T47D (cell line): ENCODE measurements around the gene CTH.
"Not testable (repeated sequence)": the region's sequence is repeated elsewhere in the genome, so short reads cannot be mapped to it uniquely, and the experiment has no call there.

Source experiments
- DNase-seq, 2 experiments: peaks; one replicate each; pipeline versions ENCODE4 v3.0.0 to v3.0.0-alpha.2; 2011 to 2012; ENCODE audit warnings: low read depth in 1 of 2, low spot score in 1 of 2
- JUND ChIP-seq: IDR thresholded peaks from 2 replicates; pipeline ENCODE4 v1.6.1; 2012; ENCODE audit warnings: low read depth
- in situ Hi-C: cut with HindIII; loops from 2 replicates; pipeline ENCODE4 v1.10.0; 2016; ENCODE audit warnings: low sequenced_read_pairs, low pct_unique_long_range_greater_than_20kb

Gene CTH

DNA sequence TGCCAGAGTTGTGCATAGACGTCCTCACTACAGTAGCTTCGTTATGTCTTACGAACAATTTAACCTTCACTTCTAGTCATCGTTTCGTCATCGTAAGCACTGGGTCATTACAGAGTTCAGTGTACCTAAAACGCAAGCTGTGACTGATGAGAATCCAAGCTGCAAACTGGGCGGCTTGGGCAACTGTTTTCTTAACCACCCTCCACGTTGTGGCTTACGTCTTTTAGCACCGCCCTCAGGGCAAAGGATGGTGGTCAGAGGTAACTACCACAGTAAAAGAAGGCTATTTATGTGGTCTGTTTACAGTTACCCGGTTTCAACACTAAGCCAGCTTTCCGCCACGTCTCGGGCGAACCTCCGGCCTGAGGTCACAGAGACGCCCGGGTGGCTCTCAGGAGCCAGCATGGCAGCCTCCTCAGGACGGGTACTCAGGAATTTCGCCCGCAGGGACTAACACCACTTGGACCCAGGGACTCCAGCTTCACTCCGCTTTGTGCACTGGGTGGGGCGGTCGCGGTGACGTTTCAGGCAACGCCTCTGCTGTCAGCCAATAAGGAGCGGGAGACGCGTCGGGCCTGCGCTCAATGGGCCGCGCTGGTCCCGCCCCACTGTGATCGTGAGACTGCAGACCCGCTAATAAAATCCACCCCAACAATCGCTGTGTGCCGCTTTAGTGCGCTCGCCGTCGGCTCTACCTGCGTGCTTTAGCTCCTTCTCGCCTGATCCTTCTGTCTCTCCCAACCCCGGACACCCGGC is at the start of gene CTH:
Gene CTH, plus strand, starts transcription at position 665 of the 756 bp plus-strand sequence. CDS start 148 bp downstream, outside the sequence.
- in situ Hi-C loops: no loop called here
- DNase-seq: peak; percentile 72 to 96
- TF ChIP-seq JUND: no peak

DNA sequence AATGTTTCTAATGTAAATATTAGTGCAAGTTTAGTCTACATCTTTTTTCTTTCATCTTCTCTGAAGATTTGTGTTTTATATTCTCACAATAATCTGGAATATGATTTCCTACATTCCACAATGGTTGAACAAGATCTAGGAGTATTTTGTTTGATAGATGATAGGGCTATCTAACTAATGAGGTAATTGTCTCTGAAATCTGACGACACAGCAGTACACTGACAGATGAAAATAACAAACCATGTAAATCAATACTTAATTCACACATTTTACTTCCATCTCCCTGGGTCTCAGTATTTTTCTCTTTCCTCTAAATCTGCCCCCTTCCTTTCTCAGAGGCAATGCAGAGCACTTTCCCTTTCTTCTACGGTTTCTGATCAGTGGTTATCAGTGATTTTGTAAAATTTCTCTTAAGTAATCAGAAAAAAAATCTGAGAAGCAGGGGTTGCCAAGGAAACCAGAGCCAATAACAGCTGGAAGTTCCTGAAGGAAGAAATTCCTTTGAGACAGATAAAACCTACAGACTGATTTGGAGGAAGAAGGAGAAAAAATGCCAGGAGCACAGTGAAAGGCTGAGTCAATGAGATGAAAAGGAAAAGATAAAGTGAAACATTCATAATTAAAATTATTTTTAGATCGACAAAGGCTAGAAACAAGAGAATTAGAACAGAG is 49.2 kb upstream of the CTH start:
- in situ Hi-C loops: no loop called here
- DNase-seq: no peak
- no peak for TF ChIP-seq JUND

DNA sequence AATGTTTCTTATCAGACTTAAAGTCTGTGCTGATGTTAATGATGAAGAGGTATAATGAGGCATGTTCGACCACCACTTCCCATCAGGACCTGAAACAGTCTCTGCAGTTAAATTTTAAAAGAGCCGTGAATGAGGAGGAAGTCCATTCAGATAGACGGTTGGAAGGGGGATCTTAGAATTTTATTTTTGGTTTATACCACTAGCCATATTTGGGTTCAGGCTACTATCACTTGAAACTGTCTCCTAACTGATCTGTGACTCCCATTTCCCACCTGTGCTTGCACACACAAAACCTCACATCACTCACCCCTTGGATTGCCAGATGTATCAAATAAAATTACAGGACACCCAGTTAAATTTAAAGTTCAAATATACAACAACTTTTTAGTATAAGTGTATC is 46.6 kb upstream of the CTH start:
- in situ Hi-C loops: no loop called here
- TF ChIP-seq JUND: no peak
- DNase-seq: no peak

DNA sequence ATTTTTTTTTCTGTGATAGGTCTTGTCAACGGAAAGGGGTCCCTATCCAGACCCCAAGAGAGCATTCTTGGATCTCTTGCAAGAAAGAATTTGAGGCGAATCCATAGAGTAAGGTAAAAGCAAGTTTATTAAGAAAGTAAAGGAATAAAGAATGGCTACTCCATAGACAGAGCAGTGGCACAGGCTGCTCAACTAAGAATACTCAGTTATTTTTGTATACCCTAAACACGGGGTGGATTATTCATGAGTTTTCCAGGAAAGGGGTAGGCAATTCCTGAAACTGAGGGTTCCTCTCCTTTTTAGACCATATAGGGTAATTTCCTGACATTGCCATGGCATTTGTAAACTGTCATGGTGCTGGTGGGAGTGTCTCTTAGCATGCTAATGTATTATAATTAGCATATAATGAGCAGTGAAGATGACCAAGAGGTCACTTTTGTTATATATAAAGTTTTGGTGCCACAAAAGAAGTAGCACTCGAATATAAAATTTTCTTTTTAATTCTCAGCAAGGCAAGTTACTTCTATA is 44.6 kb upstream of the CTH start:
- DNase-seq, in situ Hi-C loops: not testable (repeated sequence)

DNA sequence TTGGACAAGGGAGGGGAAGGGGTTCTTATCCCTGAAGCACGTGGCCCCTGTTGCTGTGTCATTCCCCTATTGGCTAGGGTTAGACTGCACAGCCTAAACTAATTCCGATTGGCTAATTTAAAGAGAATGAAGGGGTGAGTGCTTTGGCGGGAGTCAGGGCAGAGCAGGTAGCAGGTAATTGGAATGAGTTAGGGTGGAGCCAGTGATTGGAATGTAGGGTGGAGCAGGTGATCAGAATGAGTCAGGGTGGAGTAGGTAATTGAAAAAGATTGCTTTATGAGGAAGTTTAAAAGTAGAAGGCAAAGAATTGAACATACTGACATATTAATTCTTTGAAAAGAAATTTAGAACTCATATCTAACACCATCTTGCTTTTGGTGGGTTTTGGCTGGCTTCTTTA is 44.1 kb upstream of the CTH start:
- in situ Hi-C loops, DNase-seq: not testable (repeated sequence)

DNA sequence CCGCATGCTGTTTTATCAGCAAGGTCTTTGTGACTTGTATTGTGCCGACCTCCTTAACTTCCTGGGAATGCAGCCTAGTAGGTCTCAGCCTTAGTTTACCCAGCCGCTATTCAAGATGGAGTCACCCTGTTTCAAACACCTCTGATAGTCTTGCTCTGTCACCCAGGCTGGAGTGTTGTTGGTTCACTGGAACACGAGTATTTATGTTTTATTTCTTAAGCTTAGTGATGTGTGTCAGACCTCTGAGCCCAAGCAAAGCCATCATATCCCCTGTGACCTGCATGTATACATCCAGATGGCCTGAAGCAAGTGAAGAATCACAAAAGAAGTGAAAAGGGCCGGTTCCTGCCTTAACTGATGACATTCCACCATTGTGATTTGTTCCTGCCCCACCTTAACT is 43.7 kb upstream of the CTH start:
- in situ Hi-C loops, DNase-seq: not testable (repeated sequence)

DNA sequence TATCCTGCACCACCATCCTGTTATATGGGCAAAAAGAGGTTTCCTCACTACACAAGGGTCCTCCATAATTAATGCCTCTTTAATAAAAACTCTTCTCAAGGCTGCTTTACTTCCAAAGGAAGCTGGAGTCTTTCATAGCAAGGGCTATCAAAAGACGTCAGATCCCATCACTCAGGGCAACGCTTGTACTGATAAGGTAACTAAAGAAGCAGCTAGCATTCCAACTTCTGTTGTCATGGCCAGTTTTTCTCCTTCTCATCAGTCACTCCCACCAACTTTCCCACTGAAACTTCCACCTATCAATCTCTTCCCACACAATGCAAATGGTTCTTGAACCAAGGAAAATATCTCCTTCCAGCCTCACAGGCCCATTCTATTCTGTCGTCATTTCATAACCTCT is 39.5 kb upstream of the CTH start:
- in situ Hi-C loops, DNase-seq: not testable (repeated sequence)

DNA sequence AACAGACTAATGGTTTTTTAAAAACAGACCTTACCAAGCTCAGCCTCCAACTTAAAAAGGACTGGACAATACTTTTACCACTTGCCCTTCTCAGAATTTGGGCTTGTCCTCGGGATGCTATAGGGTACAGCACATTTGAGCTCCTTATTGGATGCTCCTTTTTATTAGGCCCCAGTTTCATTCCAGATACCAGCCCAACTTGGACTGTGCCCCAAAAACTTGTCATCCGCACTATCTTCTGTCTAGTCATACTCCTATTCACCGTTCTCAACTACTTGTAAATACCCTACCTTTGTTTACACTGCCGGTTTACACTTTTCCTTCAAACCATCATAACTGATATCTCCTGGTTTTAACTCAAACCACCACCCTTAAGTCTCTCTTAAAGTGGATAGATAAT is 38.6 kb upstream of the CTH start:
- in situ Hi-C loops: no loop called here
- DNase-seq: no peak
- no peak for TF ChIP-seq JUND

DNA sequence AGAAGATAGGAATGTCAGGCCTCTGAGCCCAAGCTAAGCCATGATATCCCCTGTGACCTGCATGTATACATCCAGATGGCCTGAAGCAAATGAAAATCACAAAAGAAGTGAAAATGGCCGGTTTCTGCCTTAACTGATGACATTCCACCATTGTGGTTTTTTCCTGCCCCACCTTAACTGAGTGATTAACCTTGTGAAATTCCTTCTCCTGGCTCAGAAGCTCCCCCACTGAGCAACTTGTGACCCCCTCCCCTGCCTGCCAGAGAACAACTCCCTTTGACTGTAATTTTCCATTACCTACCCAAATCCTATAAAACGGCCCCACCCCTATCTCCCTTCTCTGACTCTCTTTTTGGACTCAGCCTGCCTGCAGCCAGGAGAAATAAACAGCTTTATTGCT is 37.5 kb upstream of the CTH start:
- DNase-seq, in situ Hi-C loops: not testable (repeated sequence)

DNA sequence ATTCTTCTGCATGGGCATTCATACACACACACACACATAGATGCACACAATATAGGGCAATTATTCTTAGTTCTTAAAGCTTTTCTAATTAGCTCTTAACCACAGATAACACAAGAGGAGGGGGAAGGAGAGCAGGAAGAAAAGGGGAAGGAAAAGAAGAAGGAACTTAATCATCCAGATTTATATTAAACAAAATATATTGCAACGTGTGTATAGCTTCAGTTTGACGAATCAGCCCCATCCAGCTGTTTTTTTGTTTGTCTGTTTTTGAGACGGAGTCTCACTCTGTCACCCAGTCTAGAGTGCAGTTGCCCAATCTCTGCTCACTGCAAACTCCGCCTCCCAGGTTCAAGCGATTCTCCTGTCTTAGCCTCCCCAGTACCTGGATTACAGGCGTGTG is 34.9 kb upstream of the CTH start:
- DNase-seq: no peak
- in situ Hi-C loops: no loop called here

DNA sequence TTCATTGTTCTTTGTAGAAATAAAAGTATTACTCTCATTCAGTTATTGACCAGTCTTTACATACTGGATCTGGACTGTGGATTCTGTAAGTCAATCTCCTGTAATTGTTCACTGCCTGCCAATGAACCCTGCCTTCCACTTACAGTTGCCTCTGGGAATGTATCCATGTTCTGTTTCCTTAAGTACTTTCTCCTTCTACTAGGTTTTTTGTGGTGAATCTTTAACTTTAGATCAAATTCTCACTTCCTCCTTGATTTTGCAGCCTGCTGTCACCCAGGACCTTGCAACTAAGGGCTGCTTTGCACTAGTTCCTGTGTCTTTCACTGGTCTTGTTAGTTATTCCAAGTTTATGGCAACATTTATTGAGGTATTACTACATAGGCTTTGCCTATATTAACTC is 28.4 kb upstream of the CTH start:
- in situ Hi-C loops: no loop called here

More for the DNA sequence above, 34.9 kb upstream of the CTH start:
- no peak for TF ChIP-seq JUND

DNA sequence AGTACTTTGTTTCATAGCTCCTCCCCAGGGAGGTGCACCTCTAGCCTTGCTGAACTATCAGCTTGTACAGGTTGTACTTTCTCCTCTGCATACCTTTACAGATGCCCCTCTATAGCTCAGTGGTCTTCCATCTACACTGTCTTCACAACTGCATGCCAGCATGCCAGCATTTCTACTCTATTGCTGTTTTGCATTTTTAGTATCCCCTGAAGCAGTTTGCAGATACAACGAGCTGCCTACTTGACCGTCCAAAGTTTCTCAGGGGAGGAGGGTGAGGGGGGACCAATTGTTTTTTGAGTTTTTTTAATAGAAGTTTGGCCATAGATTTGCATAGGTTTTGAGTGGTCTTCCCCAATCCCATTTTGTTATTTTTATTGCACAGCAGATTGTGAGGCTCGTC is 27.6 kb upstream of the CTH start:
- in situ Hi-C loops: no loop called here
- no peak for TF ChIP-seq JUND
- no peak for DNase-seq

More for the DNA sequence above, 28.4 kb upstream of the CTH start:
- no peak for TF ChIP-seq JUND
- DNase-seq: no peak

DNA sequence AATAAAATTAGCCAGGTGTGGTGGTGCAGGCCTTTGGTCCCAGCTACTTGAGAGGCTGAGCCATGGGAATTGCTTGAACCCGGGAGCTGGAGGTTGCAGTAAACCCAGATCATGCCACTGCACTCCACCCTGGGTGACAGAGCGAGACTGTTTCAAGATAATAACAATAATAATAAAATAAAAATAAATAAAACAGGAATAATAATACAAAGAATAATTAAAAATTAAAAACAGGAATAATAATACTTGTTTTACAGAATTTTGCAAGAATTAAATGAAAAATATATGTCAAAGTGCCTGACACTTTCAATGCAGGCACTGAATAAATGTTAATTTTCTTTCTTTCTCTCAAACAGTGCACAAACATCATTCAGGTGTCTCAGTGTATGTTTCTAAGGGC is 26.5 kb upstream of the CTH start:
- no peak for TF ChIP-seq JUND
- no peak for DNase-seq
- in situ Hi-C loops: no loop called here
